NB4 (cell line): Measurements from ENCODE around the gene CSRNP3.

Source experiments
- DNase-seq: peaks from one replicate; pipeline ENCODE4 v3.0.0; 2010; ENCODE audit warnings: low read depth
- H3K4me3 ChIP-seq: one replicate; pipeline ENCODE4 v1.5.1; 2011; ENCODE audit warnings: mild to moderate bottlenecking, low read depth, low read length, moderate library complexity
- CTCF ChIP-seq: IDR thresholded peaks from one replicate; pipeline ENCODE4 v1.5.1; 2012; ENCODE audit warnings: low read depth, low read length
- MAX ChIP-seq: IDR thresholded peaks from 2 replicates; pipeline ENCODE4 v1.6.1; 2011; ENCODE audit warnings: low read depth, low read length
- MYC ChIP-seq: IDR thresholded peaks from 2 replicates; pipeline ENCODE4 v1.6.1; 2011; ENCODE audit warnings: low read depth, low read length
- POLR2A ChIP-seq: IDR thresholded peaks from 2 replicates; pipeline ENCODE4 v1.6.1; 2011; ENCODE audit warnings: mild to moderate bottlenecking; ENCODE audit not compliant: insufficient read length; ENCODE audit errors: extremely low read depth

Gene CSRNP3

GRCh38 chr2:165573534-165574461 is 104.3 kb downstream of the CSRNP3 start:
- no peak overlapping the region for H3K4me3 ChIP-seq
- DNase-seq: peak; percentile 3
- TF ChIP-seq MYC: no peak

GRCh38 chr2:165575044-165575615 is 105.6 kb downstream of the CSRNP3 start:
- no peak for TF ChIP-seq CTCF
- no peak for TF ChIP-seq MAX
- no peak for TF ChIP-seq POLR2A
- no peak for TF ChIP-seq MYC
- no peak overlapping the region for H3K4me3 ChIP-seq

GRCh38 chr2:165576409-165577154 is 107.1 kb downstream of the CSRNP3 start:
- TF ChIP-seq MYC (no peak), POLR2A (no peak), MAX (no peak), CTCF (no peak)
- no peak for DNase-seq
- no peak overlapping the region for H3K4me3 ChIP-seq

More at GRCh38 chr2:165575044-165575615, 105.6 kb downstream of the CSRNP3 start:
- no peak for DNase-seq

- H3K4me3 ChIP-seq: no peak overlapping the region
- TF ChIP-seq CTCF (no peak), MAX (no peak), POLR2A (no peak), MYC (no peak)
- DNase-seq: no peak
These were observed 112.9 kb downstream of the CSRNP3 start for GRCh38 chr2:165582409-165582808.

- TF ChIP-seq MAX (no peak), CTCF (no peak), MYC (no peak), POLR2A (no peak)
- no peak for DNase-seq
- H3K4me3 ChIP-seq: no peak overlapping the region
These were observed 113.5 kb downstream of the CSRNP3 start for GRCh38 chr2:165582863-165583506.
